Activated effector memory CD4-positive, alpha-beta T cell treated with anti-CD3 and anti-CD28 coated beads, Interleukin-2, amount 50 U/mL, for 16 hours (primary cell): Measurements from ENCODE around the gene PARVB.

Experiments used
- DNase-seq: peaks from one replicate; pipeline ENCODE4 v3.0.0-alpha.2; 2020

Gene PARVB

DNA sequence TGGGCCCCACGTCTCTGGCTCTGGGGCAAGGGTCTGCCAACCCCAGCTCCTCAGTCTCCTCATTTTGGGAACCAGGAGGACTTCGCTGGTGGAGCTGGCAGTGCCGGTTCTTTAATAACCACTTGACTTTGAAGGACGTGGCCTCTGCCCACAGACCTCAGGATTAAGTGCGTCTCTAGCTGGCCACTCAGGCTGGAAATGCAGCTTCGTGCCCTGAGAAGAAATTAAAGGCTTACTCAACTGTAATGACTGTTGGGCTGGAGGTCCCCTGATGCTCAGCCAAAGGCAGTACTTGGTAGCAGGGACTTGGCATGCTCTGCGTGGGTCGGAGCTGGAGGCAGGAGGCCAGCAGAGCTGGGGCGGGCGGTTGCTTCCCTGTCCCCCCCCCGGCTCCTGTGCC is 139.9 kb downstream of the PARVB start:
- DNase-seq, result no peak

DNA sequence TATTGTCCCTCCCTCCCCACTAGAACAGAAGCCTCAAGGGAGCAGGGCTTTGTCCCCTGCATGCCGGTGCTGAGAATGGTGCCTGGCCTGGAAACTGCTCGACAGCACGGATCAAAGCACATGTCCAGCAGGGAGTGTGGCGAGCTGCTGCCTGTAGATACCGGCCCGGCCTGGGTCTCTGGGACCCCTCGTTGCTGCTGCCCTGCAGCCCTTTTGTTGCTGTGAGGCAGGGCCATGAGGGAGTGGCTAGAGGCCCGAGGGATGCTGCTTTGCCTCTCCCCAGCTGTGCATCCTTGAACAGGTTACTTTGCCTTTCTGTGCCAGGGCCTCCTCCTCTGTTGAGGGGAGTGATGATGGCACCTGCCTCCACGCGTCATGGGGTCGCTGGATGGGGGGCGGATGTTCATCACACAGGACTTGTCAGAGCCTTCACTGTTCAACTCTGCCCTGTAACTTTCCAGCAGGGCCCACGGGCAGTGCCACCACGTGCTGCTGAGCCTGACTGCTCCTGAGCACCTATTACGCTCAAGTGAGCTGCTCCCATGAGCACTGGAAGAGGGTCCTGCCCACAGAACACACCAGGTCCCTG is 141.3 kb downstream of the PARVB start:
- DNase-seq, result no peak

DNA sequence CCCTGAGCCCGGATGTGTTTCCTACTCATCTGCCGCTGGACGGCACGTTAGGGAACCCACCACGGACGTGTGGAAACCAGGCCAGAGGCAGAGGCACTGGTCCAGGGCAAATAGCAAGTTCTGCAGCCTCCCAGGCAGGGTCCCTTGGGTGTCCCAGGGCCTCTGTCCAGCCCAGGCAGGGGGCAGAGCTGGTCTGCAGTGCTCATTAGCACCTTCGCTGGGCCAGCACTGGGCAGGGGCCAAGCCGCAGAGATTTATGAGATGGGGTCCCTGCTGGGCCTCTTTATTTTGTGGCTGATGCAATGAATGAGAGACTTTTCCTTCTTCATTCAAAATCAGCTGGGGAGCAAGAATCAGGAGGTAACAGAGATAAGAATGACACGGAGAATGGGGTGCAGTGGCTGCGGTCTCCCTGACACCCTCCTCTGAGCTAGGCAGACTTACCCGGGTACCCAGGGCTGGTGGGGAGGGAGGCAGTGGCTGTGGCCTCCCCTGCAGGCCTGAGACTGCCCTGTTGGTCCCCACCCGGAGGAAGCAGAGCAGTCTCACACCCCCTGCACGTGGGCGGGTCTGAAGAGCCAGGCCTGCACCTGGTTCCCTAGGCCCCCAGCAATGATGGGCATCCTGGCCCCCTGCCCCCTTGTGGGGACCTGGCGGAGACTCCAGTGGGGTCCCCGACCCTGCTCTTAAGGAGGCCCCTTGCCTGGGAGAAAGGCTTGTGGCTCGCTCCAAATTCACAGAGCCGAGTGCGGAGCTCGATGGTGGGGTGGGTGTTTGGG is 142.6 kb downstream of the PARVB start:
- no peak for DNase-seq

DNA sequence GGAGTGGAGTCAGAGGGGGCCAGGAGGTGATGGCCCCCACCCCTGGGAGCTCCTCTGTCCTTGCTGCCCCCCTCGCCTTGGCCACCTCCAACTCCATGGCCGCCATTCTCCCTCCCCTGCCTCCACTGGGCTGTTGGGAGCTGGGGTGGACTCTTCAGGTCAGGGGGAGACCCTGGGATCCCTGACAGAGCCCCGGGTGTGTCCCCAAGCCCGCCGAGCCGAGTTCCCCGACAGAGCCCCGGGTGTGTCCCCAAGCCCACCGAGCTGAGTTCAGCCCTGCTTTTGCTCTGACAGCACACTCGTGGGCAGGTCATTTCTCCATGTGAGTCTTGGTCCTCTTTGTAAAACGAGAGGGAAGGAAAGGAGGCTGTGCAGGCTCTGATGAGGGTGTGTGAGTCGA is 143.4 kb downstream of the PARVB start:
- DNase-seq, result no peak

DNA sequence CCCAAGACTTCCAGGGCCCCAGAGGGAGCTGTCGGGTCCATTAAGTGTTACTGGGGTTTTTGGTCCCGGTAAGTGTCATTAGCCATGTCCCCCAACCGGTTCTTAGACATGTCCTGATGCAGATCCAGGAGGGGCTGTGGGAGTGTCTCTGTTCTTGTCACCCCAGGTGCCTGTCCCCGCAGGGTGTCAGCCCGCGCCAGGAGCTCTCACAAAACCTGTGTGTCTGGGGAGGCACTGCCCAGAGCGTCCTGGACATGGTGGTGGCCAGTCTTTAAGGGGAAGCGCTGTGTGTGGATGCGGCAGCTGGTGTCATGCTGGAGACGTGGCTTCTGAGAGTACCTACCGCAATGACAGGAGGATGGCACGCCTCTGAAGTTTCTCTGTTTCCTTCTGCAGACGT is 144.1 kb downstream of the PARVB start:
- no peak for DNase-seq

DNA sequence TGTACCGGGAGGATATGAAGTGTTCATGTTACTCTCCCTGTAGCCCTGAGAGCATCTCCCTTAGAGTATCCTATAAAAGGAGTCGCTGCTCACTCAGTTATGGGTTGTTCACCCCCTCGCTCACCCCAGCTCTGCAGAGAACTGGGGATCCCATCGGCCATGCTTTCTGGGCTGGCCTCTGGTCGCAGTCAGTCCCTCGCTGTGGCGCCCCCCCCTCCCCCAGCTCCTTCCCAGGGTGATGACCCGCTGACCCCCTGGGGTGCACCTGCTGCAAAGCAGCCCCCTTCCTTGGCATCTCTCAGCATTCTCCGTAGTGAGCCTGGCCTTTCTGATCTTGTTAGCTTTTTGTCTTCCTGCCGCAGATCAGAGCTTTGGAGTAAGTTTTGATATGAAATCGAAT is 146.4 kb downstream of the PARVB start:
- no peak for DNase-seq

DNA sequence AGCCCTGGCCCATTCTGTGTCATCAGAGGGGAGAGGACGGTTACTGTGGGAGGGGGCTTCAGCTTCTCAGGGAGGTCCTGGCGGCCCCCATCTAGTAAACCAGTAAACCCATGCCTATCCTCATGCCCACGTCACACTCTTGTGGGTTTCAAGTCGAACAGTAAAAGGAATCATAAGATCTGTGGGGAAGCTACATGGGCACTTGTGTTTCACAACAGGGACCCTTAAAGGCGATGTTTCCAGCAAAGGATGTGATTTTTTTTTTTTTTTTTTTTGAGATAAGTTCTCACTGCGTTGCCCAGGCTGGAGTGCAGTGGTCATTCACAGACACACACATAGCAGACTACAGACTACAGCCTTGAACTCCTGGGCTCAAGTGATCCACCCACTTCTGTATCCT is 147.5 kb downstream of the PARVB start:
- no peak for DNase-seq

DNA sequence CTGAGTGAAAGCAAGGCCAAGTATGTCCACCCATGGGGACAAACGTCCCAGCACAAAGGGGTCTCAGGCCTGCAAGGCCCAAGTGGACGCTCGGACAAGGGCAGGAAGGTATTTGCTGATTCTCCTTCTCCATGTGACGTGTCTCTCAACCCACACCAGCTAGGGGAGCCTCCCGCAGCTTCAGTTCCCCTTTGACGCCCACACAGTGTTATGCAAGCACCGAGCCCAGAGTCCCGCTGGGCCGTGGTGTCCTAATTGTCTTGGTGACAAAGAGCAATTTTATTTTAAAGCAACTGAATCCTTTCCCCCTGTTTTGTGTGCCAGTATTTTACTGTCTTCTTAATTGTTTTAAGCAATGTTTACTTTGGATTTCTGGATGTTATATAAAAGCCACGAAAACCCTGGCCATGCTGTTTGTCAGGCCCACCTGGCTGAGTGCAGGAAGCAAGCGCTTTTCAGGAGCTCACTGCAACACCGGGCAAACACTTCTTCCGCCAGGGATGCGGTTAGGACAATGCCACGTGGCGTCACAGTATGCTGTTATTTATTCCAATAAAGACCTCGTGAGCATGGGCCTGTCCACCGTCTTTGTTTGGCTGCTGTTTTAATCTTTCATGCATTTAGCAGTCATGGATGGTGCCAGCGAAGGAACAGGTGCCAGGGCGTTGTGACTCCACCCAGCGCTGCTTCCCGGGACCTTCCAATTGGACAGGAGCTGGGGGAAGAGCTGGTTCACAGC is 148.4 kb downstream of the PARVB start:
- DNase-seq, result peak; percentile 37

DNA sequence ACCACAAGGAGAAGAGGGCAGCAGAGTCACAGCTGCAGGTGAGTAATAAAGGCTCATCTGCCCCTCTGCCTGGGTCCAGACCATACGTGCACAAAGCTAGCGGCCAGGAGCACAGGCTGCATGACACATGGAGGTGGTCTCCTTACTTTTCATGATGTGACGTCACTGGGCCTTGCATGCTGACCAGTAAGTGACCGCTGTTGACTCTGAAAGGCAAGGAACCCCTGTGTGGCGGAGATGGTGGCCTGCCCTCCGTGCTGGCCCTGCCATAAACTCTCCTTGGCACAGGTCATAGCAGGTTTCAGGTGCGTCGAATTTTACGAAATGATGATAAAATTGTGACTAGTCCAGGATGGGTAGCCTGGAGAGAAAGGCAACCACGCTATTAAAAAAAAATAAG is 149.1 kb downstream of the PARVB start:
- no peak for DNase-seq

DNA sequence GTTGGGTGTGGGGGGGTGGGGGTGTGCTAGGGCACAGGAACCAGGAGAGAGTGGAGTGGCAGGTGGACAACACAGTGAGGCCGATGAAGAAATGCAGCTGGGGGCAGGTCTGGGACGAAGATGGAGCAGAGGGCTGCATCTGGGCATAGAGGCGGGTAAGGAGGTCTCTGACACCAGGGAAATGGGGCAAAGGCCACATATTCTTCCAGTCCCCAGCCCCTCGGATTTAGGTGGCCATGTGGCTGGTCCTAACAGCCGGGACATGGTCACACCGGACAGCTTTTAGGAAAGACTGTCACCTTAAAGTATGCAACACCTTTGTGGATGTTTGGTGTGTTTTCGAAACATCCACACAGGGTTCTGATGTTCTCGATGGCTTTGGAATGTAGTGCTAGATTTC is 151.6 kb downstream of the PARVB start:
- DNase-seq, result no peak

DNA sequence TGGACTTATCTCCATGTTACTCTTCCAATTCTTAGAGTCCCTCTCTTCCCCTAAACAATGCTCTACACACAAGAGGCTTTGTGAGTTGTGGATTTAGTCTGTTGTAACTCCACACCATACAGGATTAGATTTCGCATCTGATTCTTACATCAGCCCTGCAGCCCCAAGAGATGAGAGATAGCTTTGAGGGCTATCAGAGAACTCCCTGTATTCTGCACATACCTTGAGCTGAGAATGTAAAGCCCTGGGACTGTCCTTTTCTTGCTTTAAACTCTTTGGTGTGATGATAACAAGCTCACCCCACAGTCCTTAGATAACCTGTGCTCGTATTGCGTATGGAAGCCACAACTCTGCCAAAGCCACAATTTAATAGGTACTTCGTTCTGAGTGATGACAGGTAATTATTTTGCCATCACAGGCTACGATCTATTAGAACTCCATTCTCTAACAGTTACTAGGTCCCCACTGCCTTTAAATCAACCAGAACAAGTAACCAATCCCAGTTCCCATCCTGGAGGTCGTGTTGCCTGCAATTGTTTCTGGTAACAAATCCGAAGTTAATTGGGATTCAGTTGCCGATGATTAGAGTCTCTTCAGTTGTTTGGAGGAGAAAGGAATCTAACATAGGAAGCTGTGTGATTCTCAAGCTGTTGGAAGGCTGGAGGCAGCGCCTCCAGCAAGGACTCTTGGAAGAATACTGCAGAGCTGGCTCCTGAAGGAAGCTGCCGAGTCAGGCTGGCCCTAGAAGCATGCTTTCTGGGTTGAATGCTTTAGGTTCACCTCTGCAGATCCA is 155.3 kb downstream of the PARVB start:
- DNase-seq, result no peak

DNA sequence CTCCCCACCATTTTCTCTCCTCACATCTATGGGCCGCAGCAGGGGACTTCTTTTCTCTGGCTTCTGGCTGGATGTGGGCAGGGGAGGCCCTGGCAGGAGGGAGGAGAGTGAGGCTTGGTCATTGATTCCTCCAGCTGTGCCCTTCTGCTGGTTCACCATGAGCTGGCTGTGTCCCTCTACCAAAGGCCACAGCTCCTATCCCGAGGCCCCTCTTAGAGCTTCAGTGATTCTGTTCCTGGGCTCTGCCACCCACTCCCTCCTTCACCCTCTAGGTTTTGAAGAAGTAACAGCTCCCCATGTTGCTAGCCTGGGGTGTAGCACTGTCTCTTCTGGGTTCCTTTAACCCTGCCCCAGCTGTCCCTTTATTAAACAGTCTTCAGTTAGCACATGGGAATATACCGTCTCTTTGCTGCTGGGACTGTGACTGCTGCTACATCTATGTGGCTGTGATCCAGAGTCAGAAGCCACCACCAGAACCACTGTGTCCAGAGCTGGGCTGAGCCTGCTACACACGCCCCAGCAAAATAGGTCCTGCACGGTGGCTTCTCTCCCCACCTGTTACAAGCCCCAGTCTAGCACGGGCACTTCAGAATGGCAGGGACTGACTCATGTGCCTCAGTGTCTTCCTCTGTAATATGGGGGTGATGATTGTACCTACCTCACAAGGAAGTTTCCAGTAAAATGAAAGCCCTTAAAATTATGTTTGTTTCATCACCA is 156.0 kb downstream of the PARVB start:
- no peak for DNase-seq

DNA sequence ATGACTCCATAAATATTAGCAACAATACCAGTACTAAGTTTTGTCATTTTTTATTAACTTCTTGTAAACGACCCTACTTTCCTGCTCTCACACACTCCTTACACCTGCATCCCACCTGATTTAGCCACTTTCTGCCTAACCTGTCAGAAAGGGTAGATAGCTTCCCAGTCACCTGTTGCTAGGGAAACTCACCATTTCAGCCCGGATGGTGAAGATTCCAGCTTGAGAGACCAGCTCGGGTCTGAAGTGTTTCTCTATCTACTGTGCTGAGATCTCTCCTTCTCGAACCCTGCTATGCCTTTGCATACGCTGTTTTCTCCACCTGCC is 156.6 kb downstream of the PARVB start, which contains the start of gene PARVG:
TSS of gene PARVG (plus strand) at position 220 of the 327 bp plus-strand sequence. CDS start 2,405 bp downstream, outside the sequence.
- peak; percentile 71 for DNase-seq

DNA sequence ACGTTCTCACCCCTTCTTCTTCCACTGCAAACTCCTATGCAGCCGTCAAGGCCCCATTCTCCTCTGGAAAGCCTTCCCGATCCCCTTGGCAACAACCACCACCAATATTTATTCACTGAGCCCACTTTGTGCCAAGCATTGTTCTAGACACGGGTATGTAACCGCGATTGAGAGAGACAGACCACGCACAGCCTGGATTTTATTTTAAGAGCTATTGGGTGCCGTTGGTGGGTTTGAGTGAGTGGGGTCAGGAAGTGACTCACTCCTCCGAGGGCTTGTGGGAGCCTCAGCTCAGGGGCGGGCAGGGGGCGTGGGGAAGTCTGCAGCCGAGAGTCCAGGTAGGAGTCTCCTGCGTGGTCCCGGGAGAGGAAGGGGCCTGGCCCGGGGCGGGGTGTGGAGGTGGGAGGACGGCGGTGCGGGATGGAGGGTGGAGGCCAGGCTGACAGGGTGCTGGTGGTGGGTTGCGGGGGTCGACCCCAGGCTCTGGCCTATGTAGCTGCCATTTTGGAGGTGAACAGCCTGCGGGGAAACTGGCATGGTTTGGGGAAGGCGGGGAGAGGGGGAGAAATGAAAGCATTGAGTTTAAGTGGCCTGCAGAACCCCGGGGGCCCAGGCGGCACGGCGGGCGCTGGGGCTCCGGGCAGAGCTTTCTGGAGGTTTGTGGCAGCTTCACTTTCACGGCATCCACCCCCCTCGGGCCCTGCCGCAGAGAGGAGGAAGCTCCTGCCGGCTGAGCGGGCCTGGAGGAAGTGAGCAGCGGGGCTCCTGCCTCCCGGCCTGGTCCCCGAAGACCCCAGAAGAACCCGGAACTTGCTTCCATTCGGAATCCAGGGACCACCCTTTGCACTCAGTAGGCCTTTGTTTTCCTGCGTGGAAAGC is 157.2 kb downstream of the PARVB start:
- DNase-seq, result peak; percentile 87

DNA sequence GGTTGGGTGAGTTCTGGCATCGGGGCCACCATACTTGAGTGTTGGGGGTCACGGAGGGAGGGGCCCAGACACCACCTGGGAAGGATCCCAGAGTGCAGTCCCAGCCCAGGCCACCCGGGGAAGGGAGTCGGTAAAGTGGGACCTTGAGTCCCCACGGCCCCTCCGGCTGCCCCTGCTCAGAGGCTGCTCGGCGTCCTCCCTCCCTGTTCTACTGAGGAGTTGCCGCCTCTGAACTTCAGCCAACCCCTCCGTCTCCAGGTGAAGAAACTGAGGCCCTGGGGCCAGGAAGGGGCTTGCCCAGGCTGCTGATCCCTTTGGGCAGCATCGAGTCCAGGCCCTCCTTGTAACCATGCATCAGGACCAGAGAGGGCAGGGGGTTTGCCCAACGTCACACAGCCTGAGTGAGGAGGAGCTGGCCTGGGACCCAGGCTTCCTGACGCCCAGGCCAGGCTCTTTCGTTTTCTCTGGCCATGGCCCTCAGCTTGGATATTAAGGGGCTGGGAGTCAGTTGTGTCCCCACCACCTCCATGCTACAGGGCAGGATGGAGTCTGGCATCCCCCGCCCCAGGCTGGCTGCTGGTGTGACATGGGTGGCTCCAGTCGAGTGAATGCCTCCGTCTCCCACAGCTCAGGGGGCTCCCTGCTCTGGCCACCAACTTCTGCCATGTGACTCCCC is 157.9 kb downstream of the PARVB start:
- peak; percentile 68 for DNase-seq

DNA sequence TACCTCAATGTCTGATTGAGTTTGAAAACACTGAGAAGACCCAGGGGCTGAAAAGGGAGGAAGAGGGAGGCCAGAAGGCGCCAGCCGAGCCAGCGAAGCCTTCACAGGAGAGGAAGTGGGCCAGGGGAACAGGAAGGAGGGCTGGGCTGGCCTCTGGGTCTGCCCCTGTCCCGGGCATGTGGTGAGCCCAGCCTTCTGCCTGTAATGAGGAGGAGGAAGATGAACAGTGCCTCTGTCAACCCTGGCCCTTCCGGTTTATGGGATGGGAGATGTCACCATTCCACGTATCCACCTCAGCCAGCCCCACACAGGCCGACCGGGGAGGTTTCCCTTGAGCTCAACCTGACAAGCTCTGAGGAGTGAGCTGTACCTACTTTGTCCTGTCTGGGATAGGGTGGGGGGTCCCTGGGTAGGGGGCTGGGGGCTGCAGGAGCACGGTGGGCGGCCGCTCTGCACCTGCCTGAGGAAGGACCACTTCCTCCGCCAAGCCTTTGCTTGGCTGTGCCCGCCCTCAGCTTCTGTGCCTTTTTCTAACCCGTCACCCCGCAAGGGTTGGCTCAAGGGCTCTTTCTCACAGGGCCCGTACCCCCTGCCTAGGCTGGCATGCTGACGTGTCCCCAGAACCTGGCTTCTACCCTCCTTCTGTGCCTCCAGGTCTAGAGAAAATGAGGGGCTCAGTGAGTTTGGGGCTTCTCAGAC is 158.6 kb downstream of the PARVB start:
- peak; percentile 75 for DNase-seq

DNA sequence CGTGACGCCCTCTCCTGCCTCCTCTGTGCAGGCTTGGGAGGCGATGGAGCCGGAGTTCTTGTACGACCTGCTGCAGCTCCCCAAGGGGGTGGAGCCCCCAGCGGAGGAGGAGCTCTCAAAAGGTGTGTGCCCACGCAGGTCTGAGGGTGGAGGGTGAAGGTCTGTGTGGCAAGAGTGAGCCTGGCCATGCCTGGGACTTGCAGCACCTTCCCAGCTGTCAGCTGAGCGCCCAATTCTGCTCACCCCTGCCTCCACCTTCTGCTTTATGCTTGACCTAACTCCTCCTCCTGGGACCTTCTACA is 159.1 kb downstream of the PARVB start:
- no peak for DNase-seq

DNA sequence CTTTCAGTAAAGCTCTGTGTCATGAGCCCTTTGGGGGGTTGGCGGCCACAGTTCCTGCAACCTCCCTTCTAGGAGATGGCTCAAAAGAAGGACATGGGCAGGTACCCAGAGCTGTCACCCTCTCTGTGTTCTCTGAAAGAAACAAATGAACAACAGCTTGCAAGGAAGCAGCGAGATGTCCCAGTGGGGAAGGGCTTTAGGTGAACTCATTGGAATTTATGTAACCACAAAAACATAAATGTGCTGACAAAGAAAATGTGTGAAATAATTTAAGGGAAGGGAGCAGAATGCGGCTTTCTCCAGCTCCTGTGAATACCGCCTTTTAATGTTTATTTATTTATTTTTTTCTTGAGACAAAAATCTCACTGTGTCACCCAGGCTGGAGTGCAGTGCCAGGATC is 159.9 kb downstream of the PARVB start:
- DNase-seq, result no peak

DNA sequence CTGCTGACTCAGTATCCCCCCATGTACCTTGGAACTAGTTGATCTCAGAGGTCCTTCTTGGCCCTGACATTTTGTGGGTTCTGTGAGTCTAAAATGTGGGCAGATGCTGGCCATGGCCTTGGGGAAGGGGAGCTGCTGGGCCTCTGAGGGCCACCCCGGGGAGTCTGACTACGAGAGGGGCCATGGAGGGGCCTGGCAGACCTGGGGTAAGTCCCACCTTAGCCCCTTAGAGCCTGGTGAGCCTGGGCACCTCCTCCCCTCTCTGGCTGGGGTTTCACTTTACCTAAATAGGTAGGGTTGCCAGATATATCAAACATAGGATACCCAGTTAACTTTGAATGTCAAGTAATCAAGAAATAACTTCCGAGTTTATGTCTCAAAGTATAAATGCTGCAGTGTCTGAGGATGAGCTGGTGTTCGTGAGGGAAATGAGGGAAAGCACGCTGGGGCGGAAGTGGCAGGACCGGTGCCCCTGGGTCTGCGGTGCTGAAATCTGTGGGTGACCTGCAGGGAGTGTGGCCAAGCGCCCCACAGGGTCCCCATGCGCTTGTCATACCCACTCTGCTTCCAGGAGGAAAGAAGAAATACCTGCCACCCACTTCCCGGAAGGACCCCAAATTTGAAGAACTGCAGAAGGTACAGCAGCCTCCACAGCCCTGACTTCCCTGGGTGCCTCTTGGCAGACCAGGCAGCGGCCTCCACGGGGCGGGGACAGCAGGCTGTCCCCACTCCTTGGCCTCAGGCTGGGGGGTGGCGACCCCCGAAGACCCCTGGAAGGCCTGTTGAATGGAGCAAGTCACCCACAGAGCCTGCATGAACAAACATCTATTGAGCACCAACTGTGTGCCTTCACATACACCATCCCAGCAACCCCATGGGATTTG is 161.4 kb downstream of the PARVB start:
- no peak for DNase-seq

DNA sequence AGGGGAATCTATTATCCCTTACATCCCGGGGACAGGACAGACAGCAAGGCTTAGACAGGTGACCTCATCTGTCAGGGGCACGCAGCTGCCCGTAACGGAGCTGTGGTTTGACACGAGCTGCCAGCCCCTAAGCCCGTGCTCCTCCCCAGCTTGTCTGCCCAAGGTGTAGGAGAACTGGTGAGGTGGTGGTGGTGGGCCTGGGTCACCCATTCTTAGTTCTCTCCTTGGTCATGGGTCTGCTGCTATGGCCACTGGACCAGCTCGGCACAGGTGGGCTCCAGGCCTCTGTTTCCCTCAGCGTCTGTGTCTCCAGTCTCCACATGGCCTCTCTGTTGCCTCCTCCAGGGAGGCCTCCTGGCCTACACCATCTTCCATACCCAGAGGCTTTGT is 162.0 kb downstream of the PARVB start:
- peak; percentile 44 for DNase-seq
